Kidney epithelial cell (primary cell): ENCODE results near the gene CACNA2D1. TPM values are rescaled to one million over a fixed set of nuclear protein-coding genes. Genes with fewer than 3 reads are reported as not detected.

Source experiments
- DNase-seq: peaks from one replicate; pipeline ENCODE4 v3.0.0-alpha.2; 2010; ENCODE audit warnings: low read depth
- H3K27me3 ChIP-seq: 2 replicates; pipeline ENCODE4 v1.6.0; 2011; ENCODE audit warnings: low read length; ENCODE audit not compliant: control insufficient read depth, insufficient read depth
- H3K36me3 ChIP-seq: 2 replicates; pipeline ENCODE4 v1.5.1; 2011; ENCODE audit warnings: low read length; ENCODE audit not compliant: control insufficient read depth, insufficient read depth
- H3K4me3 ChIP-seq: 2 replicates; pipeline ENCODE4 v1.5.1; 2011; ENCODE audit warnings: low read depth, mild to moderate bottlenecking, control low read depth, low read length
- CTCF ChIP-seq: IDR thresholded peaks from 2 replicates; pipeline ENCODE4 v1.5.1; 2011; ENCODE audit warnings: mild to moderate bottlenecking, moderate library complexity, low read length, control low read depth, inconsistent platforms; ENCODE audit not compliant: insufficient read depth, poor library complexity, severe bottlenecking
- total RNA-seq: library from RNA; depleted of rRNA; stranded (reverse); fragments of >200 nt; gene quantifications from 2 replicates; pipeline ENCODE4 v1.2.3, GENCODE V29; 2015

Gene CACNA2D1
- total RNA-seq, 1 donor from 2014 or later = 5.9 TPM

GRCh38 chr7:82375713-82376112, 67.9 kb downstream of the CACNA2D1 start:
- Histone ChIP-seq H3K4me3 (no peak overlapping the region), H3K27me3 (no peaks in the 10 kb centered on the region), H3K36me3 (no peaks in the 10 kb centered on the region)
- no peak for TF ChIP-seq CTCF
- DNase-seq = no peak

- no peaks in the 10 kb centered on the region for H3K36me3 ChIP-seq
- no peak for TF ChIP-seq CTCF
- DNase-seq = no peak
- no peaks in the 10 kb centered on the region for H3K27me3 ChIP-seq
- no peak overlapping the region for H3K4me3 ChIP-seq
These were observed 68.4 kb downstream of the CACNA2D1 start for GRCh38 chr7:82375129-82375528.

GRCh38 chr7:82373926-82374635, 69.5 kb downstream of the CACNA2D1 start:
- no peak for DNase-seq
- H3K27me3 ChIP-seq = no peaks in the 10 kb centered on the region

GRCh38 chr7:82364671-82365070, 78.9 kb downstream of the CACNA2D1 start:
- no peak for TF ChIP-seq CTCF
- DNase-seq = no peak
- Histone ChIP-seq H3K27me3 (no peaks in the 10 kb centered on the region), H3K4me3 (no peak overlapping the region), H3K36me3 (no peaks in the 10 kb centered on the region)

More at GRCh38 chr7:82373926-82374635, 69.5 kb downstream of the CACNA2D1 start:
- H3K4me3 ChIP-seq = no peak overlapping the region
- no peaks in the 10 kb centered on the region for H3K36me3 ChIP-seq
- TF ChIP-seq CTCF = no peak

- TF ChIP-seq CTCF = no peak
- no peak for DNase-seq
- no peaks in the 10 kb centered on the region for H3K27me3 ChIP-seq
- H3K36me3 ChIP-seq = no peaks in the 10 kb centered on the region
- no peak overlapping the region for H3K4me3 ChIP-seq
These were observed 79.5 kb downstream of the CACNA2D1 start for GRCh38 chr7:82364048-82364447.
